ENCODE data around the gene GALNT14. TPM values are rescaled to one million over a fixed set of nuclear protein-coding genes. Genes with fewer than 3 reads are reported as not detected.

The GALNT14 gene
- total RNA-seq, 3 donors from 2014 or later (not counting 1 experiment from before 2014, with no cell fraction given), result 0.68 TPM; not detected in 2

- DNase-seq (no peak), ATAC-seq (no peak)
- Histone ChIP-seq H3K27ac (ENCODE audit: low read length) (no peak overlapping the region), H3K36me3 (ENCODE audit: control insufficient read depth, insufficient read depth, low read length) (no peaks in the 10 kb centered on the region), H3K4me1 (ENCODE audit: control insufficient read depth, insufficient read depth, low read length) (peaks cover 10% of the 10 kb centered on the region), H3K4me3 (ENCODE audit: low read length) (no peak overlapping the region), H3K9me3 (ENCODE audit: control insufficient read depth, insufficient read depth, low read length) (no peaks in the 10 kb centered on the region), H3K27me3 (ENCODE audit: control insufficient read depth, insufficient read depth, low read length) (peaks cover 14% of the 10 kb centered on the region)
- 93% methylated on average over 8 of the region's 8 CpGs for WGBS (ENCODE audit: insufficient coverage)
- Mint-ChIP-seq H3K27ac (no peak overlapping the region), H3K4me3 (no peak overlapping the region), H3K4me1 (peaks cover 0 to 5% of the 10 kb centered on the region in 2 donors), H3K9me3 (no peaks in the 10 kb centered on the region), H3K36me3 (no peaks in the 10 kb centered on the region), H3K27me3 (ENCODE audit: low read depth in 2 of 2) (peaks cover 30 to 51% of the 10 kb centered on the region in 2 donors)
- TF ChIP-seq CTCF (IDR thresholded peaks at IDR 0.05), result no peak
- intact Hi-C loops (cut with micrococcal nuclease), result no loop called here
Observed at GRCh38 chr2:31140151-31140550, 1.9 kb upstream of the GALNT14 start.

- Histone ChIP-seq H3K27ac (ENCODE audit: low read length) (no peak overlapping the region), H3K36me3 (ENCODE audit: control insufficient read depth, insufficient read depth, low read length) (no peaks in the 10 kb centered on the region), H3K4me1 (ENCODE audit: control insufficient read depth, insufficient read depth, low read length) (peaks cover 10% of the 10 kb centered on the region), H3K4me3 (ENCODE audit: low read length) (no peak overlapping the region), H3K9me3 (ENCODE audit: control insufficient read depth, insufficient read depth, low read length) (no peaks in the 10 kb centered on the region), H3K27me3 (ENCODE audit: control insufficient read depth, insufficient read depth, low read length) (peaks cover 14% of the 10 kb centered on the region)
- Mint-ChIP-seq H3K9me3 (no peaks in the 10 kb centered on the region), H3K36me3 (no peaks in the 10 kb centered on the region), H3K27ac (no peak overlapping the region), H3K4me3 (no peak overlapping the region), H3K27me3 (ENCODE audit: low read depth in 2 of 2) (peaks cover 32 to 54% of the 10 kb centered on the region in 2 donors), H3K4me1 (peaks cover 0 to 5% of the 10 kb centered on the region in 2 donors)
- DNase-seq (no peak), ATAC-seq (no peak)
- intact Hi-C loops (cut with micrococcal nuclease), result no loop called here
- TF ChIP-seq CTCF (IDR thresholded peaks at IDR 0.05), result no peak
- 95% methylated on average over 4 of the region's 4 CpGs for WGBS (ENCODE audit: insufficient coverage)
Observed at GRCh38 chr2:31139671-31140070, 1.4 kb upstream of the GALNT14 start.

GRCh38 chr2:31137211-31138036 is 816 bp downstream of the GALNT14 start:
- no peaks in the 10 kb centered on the region for H3K36me3 Mint-ChIP-seq
- H3K4me1 Mint-ChIP-seq, result peaks cover 0 to 5% of the 10 kb centered on the region in 2 donors
- ATAC-seq (no peak), DNase-seq (no peak)
- no peaks in the 10 kb centered on the region for H3K36me3 ChIP-seq (ENCODE audit: control insufficient read depth, insufficient read depth, low read length)
- no peaks in the 10 kb centered on the region for H3K9me3 Mint-ChIP-seq
- H3K4me3 ChIP-seq (ENCODE audit: low read length), result peak overlapping the region; percentile 26
- under 1% methylated on average over 72 of the region's 72 CpGs for WGBS (ENCODE audit: insufficient coverage)
- no peak overlapping the region for H3K27ac ChIP-seq (ENCODE audit: low read length)
- H3K9me3 ChIP-seq (ENCODE audit: control insufficient read depth, insufficient read depth, low read length), result no peaks in the 10 kb centered on the region
- intact Hi-C loops (cut with micrococcal nuclease), result no loop called here
- peaks cover 14% of the 10 kb centered on the region for H3K27me3 ChIP-seq (ENCODE audit: control insufficient read depth, insufficient read depth, low read length)
- no peak for TF ChIP-seq CTCF (IDR thresholded peaks at IDR 0.05)
- H3K27me3 Mint-ChIP-seq (ENCODE audit: low read depth in 2 of 2), result peaks cover 41 to 59% of the 10 kb centered on the region in 2 donors
- H3K27ac Mint-ChIP-seq, result no peak overlapping the region
- H3K4me1 ChIP-seq (ENCODE audit: control insufficient read depth, insufficient read depth, low read length), result peaks cover 10% of the 10 kb centered on the region
- H3K4me3 Mint-ChIP-seq, result peak overlapping the region; percentile 69
